Kidney tubule cell (primary cell): ENCODE results near the gene OPRL1.

Source experiments
- DNase-seq: peaks from one replicate; pipeline ENCODE4 v3.0.0-alpha.2; 2018; ENCODE audit warnings: low spot score

OPRL1 gene

GRCh38 chr20:64042054-64042781 is 37.7 kb upstream of the OPRL1 start:
- DNase-seq, result no peak

GRCh38 chr20:64043768-64044167 is 36.1 kb upstream of the OPRL1 start:
- no peak for DNase-seq

GRCh38 chr20:64044484-64045247 is 35.2 kb upstream of the OPRL1 start:
- DNase-seq, result peak; percentile 54

- DNase-seq, result no peak
These were observed 34.4 kb upstream of the OPRL1 start for GRCh38 chr20:64045346-64046011.

- DNase-seq, result no peak
These were observed 32.9 kb upstream of the OPRL1 start for GRCh38 chr20:64047046-64047389.

- no peak for DNase-seq
These were observed 31.9 kb upstream of the OPRL1 start for GRCh38 chr20:64047968-64048401.

GRCh38 chr20:64048402-64049044 is 31.4 kb upstream of the OPRL1 start:
- no peak for DNase-seq

- DNase-seq, result peak; percentile 23
These were observed 30.6 kb upstream of the OPRL1 start, which contains the start of gene SOX18 for GRCh38 chr20:64049060-64049877. Gene SOX18, minus strand, starts transcription at chr20:64049639. Its CDS starts 123 bp downstream, at chr20:64049516.

GRCh38 chr20:64049878-64050260 is 30.0 kb upstream of the OPRL1 start:
- no peak for DNase-seq

GRCh38 chr20:64050261-64051032 is 29.4 kb upstream of the OPRL1 start:
- no peak for DNase-seq

GRCh38 chr20:64051033-64051452 is 28.8 kb upstream of the OPRL1 start:
- no peak for DNase-seq

- DNase-seq, result no peak
These were observed 28.1 kb upstream of the OPRL1 start for GRCh38 chr20:64051561-64052325.

- no peak for DNase-seq
These were observed 27.6 kb upstream of the OPRL1 start for GRCh38 chr20:64052326-64052722.

- DNase-seq, result no peak
These were observed 26.7 kb upstream of the OPRL1 start for GRCh38 chr20:64052987-64053840.

GRCh38 chr20:64053841-64054661 is 25.8 kb upstream of the OPRL1 start:
- DNase-seq, result peak; percentile 33

GRCh38 chr20:64055396-64055892 is 24.4 kb upstream of the OPRL1 start:
- no peak for DNase-seq

- peak; percentile 43 for DNase-seq
These were observed 23.8 kb upstream of the OPRL1 start for GRCh38 chr20:64055893-64056638.
